Cardiac muscle cell (in vitro differentiated cells and primary cell): ENCODE measurements around the gene GATA6. TPM values are rescaled to one million over a fixed set of nuclear protein-coding genes. Genes with fewer than 3 reads are reported as not detected.
A peak's percentile ranks its signal among the peaks of the same experiment; 100 is the strongest.

Experiments used
- DNase-seq, 2 donors: peaks; one replicate each; pipeline versions ENCODE4 v3.0.0 to v3.0.0-alpha.2; 2010 to 2017; ENCODE audit warnings: low read depth in 1 of 2, low spot score in 1 of 2
- H3K27ac ChIP-seq: fragments of 200-600 bp; sonication (generic); 2 replicates; pipeline ENCODE4 v1.5.1; 2016
- H3K27me3 ChIP-seq: fragments of 200-600 bp; sonication (generic); 2 replicates; pipeline ENCODE4 v1.6.0; 2016; ENCODE audit warnings: control low read depth
- H3K36me3 ChIP-seq: fragments of 200-600 bp; sonication (generic); 2 replicates; pipeline ENCODE4 v1.5.1; 2016; ENCODE audit warnings: control low read depth
- H3K4me1 ChIP-seq: fragments of 200-600 bp; sonication (generic); 2 replicates; pipeline ENCODE4 v1.8.1; 2017; ENCODE audit warnings: low read depth, mild to moderate bottlenecking, mixed run types
- H3K4me3 ChIP-seq: fragments of 200-600 bp; sonication (generic); 2 replicates; pipeline ENCODE4 v1.5.1; 2016; ENCODE audit warnings: mild to moderate bottlenecking
- H3K9me3 ChIP-seq: fragments of 200-600 bp; sonication (generic); 2 replicates; pipeline ENCODE4 v1.5.1; 2017; ENCODE audit warnings: low read depth, mild to moderate bottlenecking, control low read depth
- CTCF ChIP-seq: IDR thresholded peaks from 2 replicates; pipeline ENCODE4 v1.5.1; 2012; ENCODE audit warnings: low read depth, mild to moderate bottlenecking, low read length
- polyA plus RNA-seq: library from polyadenylated mRNA; unstranded; fragments of >200 nt; fragmentation: Nextera tagmentation; extraction: Ambion mirVana; gene quantifications from 2 replicates; pipeline ENCODE4 v1.2.1, GENCODE V29; 2016
- total RNA-seq: library from RNA; depleted of rRNA; stranded (reverse); fragments of >200 nt; gene quantifications from 2 replicates; pipeline ENCODE4 v1.2.3, GENCODE V29; 2016

The GATA6 gene
- 182 and 187 TPM in 2 replicates for total RNA-seq
- 104 and 126 TPM in 2 replicates for polyA plus RNA-seq

- peaks cover 25% of the 10 kb centered on the region for H3K36me3 ChIP-seq
- DNase-seq = peak; percentile 96 to 99
These were observed at the start of gene GATA6 for GRCh38 chr18:22169011-22169888. Gene GATA6 (plus strand): TSS chr18:22169589. CDS start chr18:22171145, 1,556 bp downstream.

DNA sequence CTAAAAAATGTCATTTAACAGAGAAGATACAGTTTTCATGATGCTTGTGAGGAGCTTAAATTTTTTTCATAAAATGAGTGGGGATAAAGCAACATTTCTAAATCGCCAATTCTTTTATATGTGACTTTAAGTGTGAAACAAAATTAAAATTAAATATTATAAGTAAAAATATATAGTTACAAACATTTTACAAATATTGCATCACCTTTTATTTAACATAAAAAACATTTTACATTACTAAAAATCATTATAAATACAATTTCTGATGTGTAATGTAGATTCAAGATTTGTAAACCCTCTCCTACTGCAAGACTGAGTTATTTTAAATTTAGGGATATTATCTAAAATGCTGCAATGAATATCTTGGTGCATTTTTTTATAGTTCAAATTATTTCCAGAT, 44.4 kb upstream of the GATA6 start:
- TF ChIP-seq CTCF = no peak
- Histone ChIP-seq H3K4me1 (peaks cover 6% of the 10 kb centered on the region), H3K4me3 (no peak overlapping the region), H3K27me3 (no peaks in the 10 kb centered on the region), H3K9me3 (no peaks in the 10 kb centered on the region), H3K36me3 (no peaks in the 10 kb centered on the region), H3K27ac (no peak overlapping the region)
- DNase-seq = no peak

More at GRCh38 chr18:22169011-22169888, at the start of gene GATA6:
- Histone ChIP-seq H3K4me3 (peak within 1 kb of the TSS; percentile 94), H3K4me1 (peaks cover 5% of the 10 kb centered on the region), H3K27me3 (no peaks in the 10 kb centered on the region), H3K9me3 (no peaks in the 10 kb centered on the region), H3K27ac (peak within 1 kb of the TSS; percentile 99)
- TF ChIP-seq CTCF = peak; percentile 49

DNA sequence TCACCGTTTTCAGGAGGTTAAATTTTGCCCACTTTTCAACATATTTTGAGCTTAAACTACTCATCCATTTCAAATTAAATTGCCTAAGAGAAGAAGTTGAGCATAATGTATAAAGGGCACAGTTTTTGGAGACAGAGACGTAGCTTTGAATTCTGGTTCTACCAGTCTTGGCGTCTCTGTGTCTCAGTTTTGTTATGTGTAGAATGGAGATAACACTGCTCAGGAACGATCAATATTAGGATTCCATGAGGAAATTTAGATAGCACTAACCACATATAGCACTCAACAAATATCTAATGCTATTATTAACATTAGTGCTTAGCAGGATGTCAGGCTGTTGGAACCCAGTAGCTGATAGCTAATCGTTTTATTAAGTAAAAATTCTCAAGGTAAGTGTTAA, 40.4 kb upstream of the GATA6 start:
- no peak overlapping the region for H3K4me3 ChIP-seq
- no peaks in the 10 kb centered on the region for H3K27me3 ChIP-seq
- H3K4me1 ChIP-seq = peaks cover 6% of the 10 kb centered on the region
- no peaks in the 10 kb centered on the region for H3K36me3 ChIP-seq
- no peak for TF ChIP-seq CTCF
- H3K9me3 ChIP-seq = no peaks in the 10 kb centered on the region
- DNase-seq = no peak
- H3K27ac ChIP-seq = no peak overlapping the region

GRCh38 chr18:22129778-22130177, 39.6 kb upstream of the GATA6 start:
- Histone ChIP-seq H3K4me3 (no peak overlapping the region), H3K4me1 (peaks cover 6% of the 10 kb centered on the region), H3K9me3 (no peaks in the 10 kb centered on the region), H3K27me3 (no peaks in the 10 kb centered on the region), H3K27ac (no peak overlapping the region), H3K36me3 (no peaks in the 10 kb centered on the region)
- DNase-seq = no peak
- TF ChIP-seq CTCF = no peak

- no peak overlapping the region for H3K27ac ChIP-seq
- no peaks in the 10 kb centered on the region for H3K27me3 ChIP-seq
These were observed 37.1 kb upstream of the GATA6 start for GRCh38 chr18:22132258-22132657.

More at GRCh38 chr18:22132258-22132657, 37.1 kb upstream of the GATA6 start:
- peaks cover 6% of the 10 kb centered on the region for H3K4me1 ChIP-seq
- H3K36me3 ChIP-seq = no peaks in the 10 kb centered on the region
- no peak overlapping the region for H3K4me3 ChIP-seq
- TF ChIP-seq CTCF = no peak
- H3K9me3 ChIP-seq = no peaks in the 10 kb centered on the region
- no peak for DNase-seq
